ACC112 (cell line): ENCODE measurements around the gene LRRC27.

ENCODE experiments used
- H2AFZ ChIP-seq: fragments of 200-600 bp; sonication (generic); one replicate; pipeline ENCODE4 v1.6.0; 2017; ENCODE audit warnings: antibody characterized with exemption, low read length; ENCODE audit not compliant: unreplicated experiment
- H3K27ac ChIP-seq: fragments of 200-600 bp; sonication (generic); 2 replicates; pipeline ENCODE4 v1.5.1; 2014; ENCODE audit warnings: low read depth, mild to moderate bottlenecking, antibody characterized with exemption, low read length, moderate library complexity
- H3K27me3 ChIP-seq: fragments of 200-600 bp; sonication (generic); 2 replicates; pipeline ENCODE4 v1.6.1; 2014; ENCODE audit warnings: mild to moderate bottlenecking, antibody characterized with exemption, low read length, moderate library complexity, mixed read lengths; ENCODE audit not compliant: insufficient read depth
- H3K36me3 ChIP-seq: fragments of 200-600 bp; sonication (generic); 2 replicates; pipeline ENCODE4 v1.6.1; 2016; ENCODE audit warnings: mild to moderate bottlenecking, antibody characterized with exemption, low read length, moderate library complexity, mixed read lengths; ENCODE audit not compliant: insufficient read depth
- H3K4me1 ChIP-seq: fragments of 200-600 bp; sonication (generic); one replicate; pipeline ENCODE4 v1.6.1; 2016; ENCODE audit warnings: low read length, mixed read lengths; ENCODE audit not compliant: insufficient read depth, unreplicated experiment, control insufficient read depth
- H3K4me3 ChIP-seq: fragments of 200-600 bp; sonication (generic); 2 replicates; pipeline ENCODE4 v1.5.1; 2014; ENCODE audit warnings: mild to moderate bottlenecking, low read depth, low read length
- H3K79me2 ChIP-seq: fragments of 200-600 bp; sonication (generic); one replicate; pipeline ENCODE4 v1.6.0; 2016; ENCODE audit warnings: low read length; ENCODE audit not compliant: control insufficient read depth, unreplicated experiment, insufficient read depth

Gene LRRC27

DNA sequence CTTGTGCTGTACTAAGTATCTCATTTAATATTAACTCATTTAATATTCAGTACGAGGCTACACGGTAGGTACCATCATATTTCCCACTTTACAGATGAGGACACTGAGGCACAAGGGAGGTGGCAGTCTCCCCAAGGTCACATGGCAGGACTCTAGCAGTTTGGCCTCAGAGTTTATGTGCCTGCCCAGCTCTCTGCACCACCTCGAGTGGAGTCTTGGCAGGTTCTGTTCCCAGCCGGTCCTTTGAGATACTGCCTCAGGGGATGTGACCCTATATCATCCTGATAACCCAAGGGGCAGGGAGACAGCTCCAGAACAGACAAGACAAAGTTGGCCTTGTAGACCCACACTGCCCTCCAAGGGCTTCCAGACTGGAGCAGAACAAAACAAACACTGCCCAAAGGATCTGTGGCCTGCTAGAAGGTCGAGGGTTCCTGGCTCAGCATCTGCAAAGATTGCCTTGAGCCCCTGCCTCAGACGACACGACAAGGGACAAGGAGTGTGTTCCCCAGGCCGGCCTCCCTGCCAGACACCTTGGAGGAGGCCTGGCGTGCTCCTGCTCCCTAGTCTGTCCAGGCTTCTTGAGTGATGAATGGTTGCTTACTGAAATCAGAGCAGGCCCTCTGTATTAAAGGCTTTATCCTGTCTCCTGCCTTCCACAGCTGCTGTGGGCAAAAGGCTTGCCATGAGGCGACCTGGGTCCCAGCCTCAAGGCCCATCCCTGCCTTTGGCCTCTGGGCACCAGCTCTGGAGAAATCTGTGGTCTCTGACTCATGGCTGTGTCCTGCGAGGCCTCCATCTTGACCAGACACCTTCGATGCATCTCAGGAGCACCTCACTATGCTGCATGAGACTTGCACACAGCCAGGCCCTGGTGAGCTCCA is 61.1 kb downstream of the LRRC27 start:
- Histone ChIP-seq H3K27ac (no peak overlapping the region), H3K36me3 (no peaks in the 10 kb centered on the region), H3K4me1 (peaks cover 7% of the 10 kb centered on the region), H3K27me3 (no peaks in the 10 kb centered on the region), H2AFZ (no peak overlapping the region), H3K4me3 (no peak overlapping the region), H3K79me2 (no peaks in the 10 kb centered on the region)

DNA sequence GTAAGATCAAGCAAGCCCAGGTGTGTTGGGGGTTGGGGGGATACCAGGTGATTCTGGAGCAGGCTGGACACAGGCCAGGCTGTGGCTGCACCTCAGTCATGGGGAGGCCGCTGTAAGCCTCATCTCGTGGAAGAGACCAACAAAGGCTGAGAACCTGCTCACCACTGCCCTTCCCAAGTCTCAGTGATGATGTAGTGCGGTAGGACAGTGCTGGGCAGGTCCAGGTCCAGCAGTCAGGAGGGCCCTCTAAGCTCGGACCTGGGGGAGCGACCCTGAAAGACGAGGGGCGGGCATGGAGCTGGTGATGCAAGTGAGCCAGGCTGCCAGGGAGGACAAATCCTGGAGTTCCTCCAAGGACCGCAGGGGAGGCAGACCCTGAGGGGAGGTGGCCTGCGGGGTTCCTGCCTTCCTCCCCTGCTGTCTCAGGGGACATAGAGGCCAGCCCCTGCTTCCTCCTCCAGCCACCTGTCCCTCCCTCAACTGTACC is 61.7 kb downstream of the LRRC27 start:
- no peaks in the 10 kb centered on the region for H3K36me3 ChIP-seq
- H3K4me1 ChIP-seq, result peaks cover 12% of the 10 kb centered on the region
- no peaks in the 10 kb centered on the region for H3K27me3 ChIP-seq
- no peaks in the 10 kb centered on the region for H3K79me2 ChIP-seq
- H3K4me3 ChIP-seq, result no peak overlapping the region
- H3K27ac ChIP-seq, result no peak overlapping the region
- H2AFZ ChIP-seq, result no peak overlapping the region

DNA sequence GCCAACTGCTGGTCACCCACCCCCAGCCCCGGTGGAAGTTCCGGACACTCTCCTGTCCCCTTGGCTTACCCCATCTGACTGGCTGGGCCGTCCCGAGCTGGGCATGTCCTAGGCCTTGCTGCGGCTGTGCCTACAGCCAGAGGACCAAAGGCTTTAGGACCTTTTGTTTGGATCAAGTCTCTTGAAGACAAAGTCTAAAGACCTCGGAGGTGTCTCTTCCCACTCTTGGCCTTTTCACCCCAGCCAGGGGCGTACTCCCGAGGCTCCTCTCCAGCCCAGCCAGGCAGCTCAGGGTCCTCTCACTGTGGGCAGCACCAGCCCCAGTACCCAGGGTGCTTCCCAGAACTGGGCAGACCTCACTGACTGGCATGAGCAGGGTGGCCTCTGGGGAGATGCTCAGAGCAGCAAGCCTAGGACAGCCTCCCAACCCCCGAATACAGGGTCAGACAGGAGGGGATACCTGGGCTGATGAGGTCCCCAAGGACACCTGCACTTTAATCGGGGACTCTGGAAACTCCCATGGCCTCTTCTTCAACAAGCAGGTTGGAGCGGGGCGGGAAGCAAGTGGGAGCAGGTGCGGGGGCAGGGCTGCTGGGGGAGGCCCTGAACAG is 62.3 kb downstream of the LRRC27 start:
- Histone ChIP-seq H3K4me3 (no peak overlapping the region), H2AFZ (no peak overlapping the region), H3K27ac (no peak overlapping the region), H3K36me3 (no peaks in the 10 kb centered on the region), H3K4me1 (peaks cover 12% of the 10 kb centered on the region), H3K79me2 (no peaks in the 10 kb centered on the region), H3K27me3 (no peaks in the 10 kb centered on the region)

DNA sequence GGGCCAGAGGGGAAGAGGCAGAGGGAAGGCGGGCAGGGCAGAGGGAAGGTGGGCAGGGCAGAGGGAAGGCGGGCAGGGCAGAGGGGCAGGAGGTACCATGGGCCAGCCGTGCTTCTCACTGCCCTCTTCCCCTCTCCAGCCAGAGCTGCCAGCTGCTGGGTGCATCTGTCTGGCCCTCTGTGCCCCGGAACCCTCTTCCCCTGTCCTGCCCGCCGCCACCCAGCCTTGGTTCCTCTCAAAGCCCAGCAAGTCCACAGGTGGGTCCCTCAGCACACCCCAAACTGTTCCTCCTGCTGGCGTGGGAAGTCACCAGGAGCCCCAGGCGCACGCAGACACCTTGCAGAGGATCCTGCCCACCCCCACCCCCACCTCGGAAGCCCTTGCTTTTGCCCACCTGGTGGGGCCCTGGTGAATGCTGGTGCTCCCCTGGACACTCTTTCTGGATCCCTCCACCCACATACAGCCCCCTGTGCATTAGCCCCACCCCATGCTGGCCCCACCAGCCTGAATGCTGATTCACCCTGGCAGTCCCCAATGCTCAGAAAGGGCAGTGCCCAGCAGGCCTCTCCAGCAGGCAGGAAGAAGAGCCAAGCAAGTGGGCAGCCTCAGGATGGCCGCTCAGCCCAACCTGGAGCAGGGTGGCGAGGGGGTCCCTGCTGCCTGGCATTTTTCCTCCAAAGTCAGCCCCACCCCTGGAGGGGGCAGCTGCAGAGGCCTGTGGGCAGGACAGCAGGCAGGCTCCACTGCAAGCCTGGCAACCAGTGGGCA is 63.1 kb downstream of the LRRC27 start:
- peak overlapping the region; percentile 71; the same call in 1 of the 2 replicates for H3K4me3 ChIP-seq
- no peaks in the 10 kb centered on the region for H3K36me3 ChIP-seq
- H3K79me2 ChIP-seq, result peaks cover 5% of the 10 kb centered on the region
- peaks cover 12% of the 10 kb centered on the region for H3K4me1 ChIP-seq
- H3K27me3 ChIP-seq, result no peaks in the 10 kb centered on the region
- no peak overlapping the region for H3K27ac ChIP-seq
- no peak overlapping the region for H2AFZ ChIP-seq

DNA sequence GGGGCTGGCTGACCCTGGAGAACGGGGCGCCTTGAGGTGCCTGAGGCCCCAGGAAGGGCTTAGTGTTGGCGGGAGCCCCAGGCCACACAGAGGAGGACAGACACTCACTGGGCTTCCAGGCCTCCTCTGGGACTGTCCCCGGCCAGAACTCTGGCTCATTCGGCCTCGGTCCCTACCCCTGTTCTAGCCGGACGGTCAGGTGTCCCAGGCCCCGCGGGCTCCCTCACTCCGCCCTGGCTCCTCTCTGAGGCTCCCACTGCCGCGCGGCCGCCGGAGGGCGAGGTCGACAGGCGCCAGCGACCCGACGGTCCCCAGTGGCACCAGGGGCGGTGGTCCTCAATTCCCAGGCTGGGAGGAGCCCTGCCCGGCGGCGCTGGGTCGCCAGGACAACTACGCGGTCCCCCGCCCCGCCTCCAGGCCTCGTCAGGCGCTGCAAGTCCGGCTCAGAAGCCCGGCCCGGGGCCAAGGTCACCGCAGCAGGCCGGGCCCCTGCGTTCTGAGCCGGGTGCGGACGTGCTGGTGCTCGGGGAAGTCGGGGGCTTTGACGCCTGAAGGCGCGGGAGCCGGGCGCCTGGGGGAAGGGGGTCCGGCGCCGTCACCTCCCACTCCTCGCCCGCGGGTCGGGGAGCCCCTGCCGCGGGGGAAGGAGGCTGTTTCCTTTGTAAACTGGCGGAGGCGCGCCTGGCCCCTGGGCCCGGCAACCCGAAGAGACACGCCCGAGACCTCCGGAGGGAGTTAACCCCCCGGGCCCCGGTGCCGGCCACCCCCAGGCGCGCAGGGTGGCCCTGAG is 63.9 kb downstream of the LRRC27 start:
- Histone ChIP-seq H3K27me3 (no peaks in the 10 kb centered on the region), H3K27ac (no peak overlapping the region), H3K4me1 (peaks cover 12% of the 10 kb centered on the region)

DNA sequence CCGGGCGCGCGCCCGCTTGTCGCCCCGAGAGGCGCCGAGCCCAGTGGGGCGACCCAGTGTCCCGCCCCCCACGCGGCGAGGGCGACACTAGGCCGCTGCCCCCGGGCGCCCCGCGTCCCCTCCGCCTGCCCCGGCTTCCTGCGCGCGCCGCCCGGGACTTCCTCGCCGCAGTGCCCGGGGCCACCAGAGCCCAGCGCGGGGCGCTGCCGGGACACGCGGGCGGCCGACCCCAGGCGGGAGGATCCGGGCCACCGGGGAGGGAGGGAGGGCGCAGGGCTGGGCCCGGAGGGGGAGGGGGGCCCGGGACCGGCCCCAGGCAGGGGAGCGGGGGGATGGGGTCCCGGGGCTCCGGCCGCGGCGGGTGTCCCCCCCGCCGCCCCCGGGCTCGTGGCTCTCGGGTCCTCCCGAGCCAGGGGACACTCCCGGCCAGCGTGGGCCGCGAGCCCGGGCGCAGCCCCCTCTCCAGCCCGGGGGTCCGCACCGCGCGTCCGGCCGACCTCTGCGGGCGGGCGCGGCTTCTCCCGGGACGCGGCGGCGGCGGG is 64.6 kb downstream of the LRRC27 start:
- Histone ChIP-seq H3K36me3 (no peaks in the 10 kb centered on the region), H2AFZ (peak overlapping the region; percentile 75), H3K27ac (no peak overlapping the region), H3K79me2 (peaks cover 5% of the 10 kb centered on the region), H3K4me3 (peak overlapping the region; percentile 71), H3K27me3 (no peaks in the 10 kb centered on the region), H3K4me1 (peaks cover 12% of the 10 kb centered on the region)

More for the DNA sequence above, 63.9 kb downstream of the LRRC27 start:
- Histone ChIP-seq H3K79me2 (peaks cover 5% of the 10 kb centered on the region), H2AFZ (peak overlapping the region; percentile 75), H3K36me3 (no peaks in the 10 kb centered on the region), H3K4me3 (peak overlapping the region; percentile 71)

DNA sequence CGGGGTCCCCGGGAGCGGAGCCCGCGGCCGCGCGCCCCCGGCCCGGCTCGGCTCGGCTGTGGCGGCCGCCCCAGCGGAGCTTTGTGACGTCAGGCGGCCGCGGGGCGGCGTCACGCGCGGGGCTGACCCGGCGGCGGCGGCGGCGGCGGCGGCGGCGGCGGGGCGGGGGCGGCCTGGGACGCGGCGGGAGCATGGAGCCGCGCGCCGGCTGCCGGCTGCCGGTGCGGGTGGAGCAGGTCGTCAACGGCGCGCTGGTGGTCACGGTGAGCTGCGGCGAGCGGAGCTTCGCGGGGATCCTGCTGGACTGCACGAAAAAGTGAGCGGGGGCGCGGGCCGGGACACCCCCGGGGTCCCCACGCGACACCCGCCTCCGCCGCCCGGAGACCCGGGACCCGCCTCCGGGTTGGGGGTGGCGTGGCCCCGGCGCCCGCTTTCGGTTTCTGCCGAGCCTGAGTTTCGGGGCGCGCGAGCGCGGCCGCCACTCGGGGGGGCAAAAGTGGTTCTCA is 65.1 kb downstream of the LRRC27 start, which contains the start of gene PWWP2B:
Gene PWWP2B, plus strand, starts transcription at position 165 of the 506 bp plus-strand sequence. Its CDS starts 27 bp downstream, at position 192.
- Histone ChIP-seq H3K4me3 (peak within 1 kb of the TSS; percentile 80), H3K27ac (peak within 1 kb of the TSS; percentile 9; the same call in 1 of the 2 replicates), H3K36me3 (no peaks in the 10 kb centered on the region), H3K4me1 (peaks cover 12% of the 10 kb centered on the region), H2AFZ (peak within 1 kb of the TSS; percentile 88), H3K27me3 (no peaks in the 10 kb centered on the region), H3K79me2 (peaks cover 5% of the 10 kb centered on the region)

DNA sequence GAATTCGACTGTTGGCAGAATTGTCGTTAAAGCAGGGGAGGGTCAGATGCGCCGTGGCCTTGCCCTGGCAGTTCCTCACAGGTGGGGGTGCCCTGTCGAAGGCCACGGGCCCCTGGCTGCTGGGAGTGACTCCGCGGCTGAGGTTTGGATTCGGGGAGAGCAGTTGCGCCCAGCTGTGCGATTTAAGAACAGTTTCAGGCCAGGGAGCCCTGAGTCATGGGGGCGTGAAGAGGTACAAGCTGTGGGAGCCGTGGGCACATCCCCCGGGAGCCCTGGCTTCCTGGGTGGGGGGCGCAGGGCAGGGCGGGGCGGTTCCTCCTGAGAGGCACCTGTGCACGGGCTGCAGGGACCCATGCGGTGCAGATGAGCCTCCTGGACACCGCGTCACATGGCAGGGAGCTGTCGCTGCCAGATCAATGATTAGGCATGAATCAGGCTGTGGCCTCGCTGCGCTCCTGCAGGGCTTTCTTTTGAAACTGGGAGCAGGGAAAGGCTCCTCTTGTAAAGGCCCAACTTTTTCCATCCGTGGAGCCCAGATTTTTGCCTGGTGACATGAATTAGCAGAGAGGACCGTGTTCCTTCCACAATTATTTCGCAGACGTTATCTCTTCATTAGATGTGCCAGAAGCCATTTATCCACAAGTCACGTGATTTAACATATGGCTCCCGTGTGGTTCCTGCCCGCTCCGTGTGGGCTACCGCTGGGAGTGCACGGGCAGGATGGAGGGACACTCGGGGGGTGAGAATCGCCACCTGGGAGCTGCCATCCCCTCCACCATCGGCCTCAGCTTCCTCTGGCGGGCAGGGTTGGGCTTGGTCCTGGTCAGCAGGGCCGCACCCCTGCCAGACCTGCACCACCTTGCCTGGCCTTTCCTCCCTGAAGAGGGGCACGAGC is 65.9 kb downstream of the LRRC27 start:
- peak overlapping the region; percentile 9; the same call in 1 of the 2 replicates for H3K27ac ChIP-seq
- H3K4me3 ChIP-seq, result peak overlapping the region; percentile 80
- H3K4me1 ChIP-seq, result peaks cover 12% of the 10 kb centered on the region
- no peaks in the 10 kb centered on the region for H3K27me3 ChIP-seq
- peaks cover 5% of the 10 kb centered on the region for H3K79me2 ChIP-seq
- no peaks in the 10 kb centered on the region for H3K36me3 ChIP-seq
- H2AFZ ChIP-seq, result peak overlapping the region; percentile 88

DNA sequence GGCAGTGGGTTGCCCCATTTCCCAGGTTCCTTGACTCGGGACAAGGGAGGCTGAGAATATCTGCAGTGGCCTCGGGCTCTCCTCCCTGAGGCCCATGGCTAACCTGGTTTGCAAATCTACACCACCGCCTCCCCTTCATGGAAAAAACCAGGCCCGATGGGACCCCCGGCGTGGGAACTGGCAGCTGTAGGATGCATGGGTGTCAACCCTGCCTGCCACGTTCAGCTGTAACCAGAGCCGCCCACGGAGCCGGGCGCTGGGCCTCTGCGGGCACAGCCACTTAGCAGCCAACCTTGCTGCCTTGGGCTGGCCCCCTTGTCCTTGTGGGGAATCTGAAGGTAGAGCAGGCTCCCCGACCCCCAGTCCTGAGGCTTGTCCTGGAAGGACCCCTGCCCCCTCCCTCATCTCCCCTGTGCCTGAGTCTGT is 66.6 kb downstream of the LRRC27 start:
- H3K4me3 ChIP-seq, result peak overlapping the region; percentile 80
- no peak overlapping the region for H3K27ac ChIP-seq
- H3K36me3 ChIP-seq, result no peaks in the 10 kb centered on the region
- H2AFZ ChIP-seq, result no peak overlapping the region
- H3K4me1 ChIP-seq, result peaks cover 12% of the 10 kb centered on the region
- no peaks in the 10 kb centered on the region for H3K27me3 ChIP-seq
- peaks cover 5% of the 10 kb centered on the region for H3K79me2 ChIP-seq
